ENCODE results near the gene LRPPRC.

LRPPRC gene

DNA sequence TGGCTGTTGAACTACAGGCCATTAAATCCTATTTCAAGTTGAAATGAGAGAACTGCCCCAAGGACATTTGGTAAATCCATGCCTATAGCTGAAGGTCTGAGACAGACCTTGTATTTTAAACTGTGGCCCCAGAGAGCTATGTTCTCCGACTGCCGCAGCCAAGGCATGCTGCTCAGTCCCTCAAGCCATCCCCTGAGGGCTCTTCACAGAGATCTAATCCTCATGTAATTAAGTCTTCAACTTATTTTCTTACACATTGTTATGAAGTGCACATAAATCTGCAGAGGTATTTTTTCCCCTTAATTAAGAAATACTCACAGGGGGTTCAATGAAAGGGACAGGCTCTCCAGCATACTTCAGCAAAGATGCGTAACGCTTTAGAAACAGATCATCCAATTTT lies 106.4 kb downstream of the LRPPRC start:
- peaks cover 89 to 97% (median 93%) of the 10 kb centered on the region in 11 experiments for H3K36me3 ChIP-seq
- H3K4me1 ChIP-seq: peaks cover 0 to 14% (median 0%) of the 10 kb centered on the region in 10 experiments; a peak in 4 of 20 replicates
- no peaks in the 10 kb centered on the region for H3K9me3 ChIP-seq (replicated peaks in 1 of 11)
- H3K9ac ChIP-seq: no peak overlapping the region
- peaks cover 0 to 9% (median 0%) of the 10 kb centered on the region in 11 experiments; a peak in 3 of 22 replicates for H4K20me1 ChIP-seq
- H3K4me2 ChIP-seq: no peak overlapping the region
- no peak for TF ChIP-seq Cebpa-rat (IDR thresholded peaks at IDR 0.05)
- H3K27ac ChIP-seq: no peak overlapping the region
- no peak overlapping the region for H3K4me3 ChIP-seq
- H3K27me3 ChIP-seq: no peaks in the 10 kb centered on the region

DNA sequence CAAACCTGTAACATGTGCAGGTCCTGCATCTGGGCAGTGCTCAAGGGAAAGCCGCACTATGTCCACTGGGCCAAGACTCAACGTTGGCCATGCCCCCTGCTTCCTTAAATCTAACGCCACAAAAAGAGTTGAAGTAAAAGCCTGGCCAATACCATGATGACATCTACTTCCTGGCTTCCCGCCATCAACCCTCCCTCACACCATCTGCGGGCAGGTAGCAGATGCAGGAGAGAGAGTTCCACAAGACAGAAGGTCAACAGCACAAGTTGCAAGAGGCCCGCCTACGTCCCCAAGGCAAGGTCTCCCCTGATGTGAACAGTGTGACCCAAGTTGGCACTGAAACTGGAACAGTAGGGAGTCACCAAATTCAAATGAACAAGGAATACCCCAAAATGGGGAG lies 108.6 kb downstream of the LRPPRC start:
- H3K9ac ChIP-seq: no peak overlapping the region
- no peak overlapping the region for H3K4me2 ChIP-seq
- H3K4me1 ChIP-seq: no peaks in the 10 kb centered on the region
- H3K27ac ChIP-seq: no peak overlapping the region
- no peaks in the 10 kb centered on the region for H3K9me3 ChIP-seq (replicated peaks in 1 of 11)
- H3K4me3 ChIP-seq: no peak overlapping the region
- H4K20me1 ChIP-seq: peaks cover 0 to 9% (median 0%) of the 10 kb centered on the region in 11 experiments; a peak in 3 of 22 replicates
- no peaks in the 10 kb centered on the region for H3K27me3 ChIP-seq
- H3K36me3 ChIP-seq: peaks cover 67 to 74% (median 70%) of the 10 kb centered on the region in 11 experiments
- TF ChIP-seq Cebpa-rat (IDR thresholded peaks at IDR 0.05): no peak

DNA sequence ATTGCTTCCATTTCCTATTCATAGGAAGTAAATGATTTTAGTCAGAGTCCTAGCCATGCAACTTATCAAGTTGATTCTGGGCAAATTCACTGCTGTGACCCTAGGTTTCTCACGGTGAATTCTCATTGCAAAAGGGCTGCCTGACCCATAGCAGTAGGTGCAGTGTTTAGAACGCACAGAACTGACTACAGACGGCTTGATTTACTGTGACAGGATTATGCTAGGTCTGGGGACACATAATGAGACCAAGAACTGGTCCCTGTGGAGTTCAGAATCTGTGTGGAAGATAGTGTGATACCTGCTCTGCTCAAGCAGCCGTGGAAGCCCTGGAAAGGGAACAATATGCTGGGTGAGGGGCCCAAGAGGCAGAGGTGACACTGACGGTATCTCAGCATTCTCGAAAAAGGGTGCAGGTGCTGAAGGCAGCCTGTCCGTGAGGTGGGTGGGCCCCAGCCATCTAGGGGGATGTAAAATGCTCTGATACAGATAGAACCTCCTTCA lies 110.6 kb downstream of the LRPPRC start:
- no peak overlapping the region for H3K27ac ChIP-seq
- H3K9ac ChIP-seq: no peak overlapping the region
- H3K4me2 ChIP-seq: no peak overlapping the region
- H3K36me3 ChIP-seq: peaks cover 47 to 54% (median 50%) of the 10 kb centered on the region in 11 experiments
- H3K9me3 ChIP-seq (replicated peaks in 1 of 11): no peaks in the 10 kb centered on the region
- H3K27me3 ChIP-seq: no peaks in the 10 kb centered on the region
- peaks cover 0 to 9% (median 0%) of the 10 kb centered on the region in 11 experiments; a peak in 2 of 22 replicates for H4K20me1 ChIP-seq
- H3K4me3 ChIP-seq: no peak overlapping the region
- H3K4me1 ChIP-seq: no peaks in the 10 kb centered on the region; a peak in 1 of 20 replicates
- TF ChIP-seq Cebpa-rat (IDR thresholded peaks at IDR 0.05): no peak

DNA sequence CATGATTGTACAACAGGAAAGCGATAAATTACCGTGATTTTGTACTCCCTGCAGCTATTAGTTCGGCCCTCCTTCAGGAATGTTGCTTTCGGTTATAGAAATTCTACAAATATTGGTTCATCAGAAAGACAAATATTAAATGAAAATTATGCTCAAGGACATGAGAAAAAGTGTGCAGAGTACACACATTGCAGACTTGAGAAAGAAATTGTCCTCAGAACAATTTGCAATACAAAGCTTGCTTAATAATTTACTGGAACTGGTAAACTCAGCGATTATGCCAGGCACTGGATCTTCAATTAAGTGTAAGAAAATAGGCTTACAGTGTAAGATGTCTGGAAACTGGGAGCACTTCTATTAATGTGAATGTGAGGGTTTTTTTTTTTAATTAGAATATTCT lies 111.1 kb downstream of the LRPPRC start:
- no peak for TF ChIP-seq Cebpa-rat (IDR thresholded peaks at IDR 0.05)
- H3K4me2 ChIP-seq: no peak overlapping the region
- no peaks in the 10 kb centered on the region for H3K27me3 ChIP-seq
- no peak overlapping the region for H3K9ac ChIP-seq
- H3K27ac ChIP-seq: no peak overlapping the region
- peaks cover 0 to 9% (median 0%) of the 10 kb centered on the region in 11 experiments; a peak in 2 of 22 replicates for H4K20me1 ChIP-seq
- no peaks in the 10 kb centered on the region for H3K9me3 ChIP-seq (replicated peaks in 1 of 11)
- peaks cover 42 to 49% (median 45%) of the 10 kb centered on the region in 11 experiments for H3K36me3 ChIP-seq
- no peak overlapping the region for H3K4me3 ChIP-seq
- H3K4me1 ChIP-seq: no peaks in the 10 kb centered on the region; a peak in 1 of 20 replicates

DNA sequence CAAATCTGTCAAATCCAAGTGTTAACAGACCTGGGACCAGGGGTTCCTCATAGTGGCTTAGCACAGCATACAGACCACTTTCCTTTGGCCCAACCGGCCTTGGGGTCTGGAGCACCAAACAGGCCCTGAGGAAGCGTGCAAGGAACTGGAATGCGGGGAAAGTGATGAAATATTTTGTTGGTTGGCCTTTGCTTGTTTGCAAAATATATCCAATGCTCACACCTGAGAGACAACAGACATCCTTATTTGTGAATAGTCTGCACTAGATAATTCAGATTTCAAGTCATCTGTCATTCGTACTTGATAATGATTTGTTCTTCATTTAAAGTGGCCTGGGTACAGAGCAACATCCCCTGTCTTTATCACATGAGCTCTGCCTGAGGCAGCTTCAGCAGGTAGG lies 113.5 kb downstream of the LRPPRC start:
- H3K9me3 ChIP-seq (replicated peaks in 1 of 11): no peaks in the 10 kb centered on the region
- H3K4me1 ChIP-seq: no peaks in the 10 kb centered on the region; a peak in 1 of 20 replicates
- H3K36me3 ChIP-seq: peaks cover 19 to 26% (median 22%) of the 10 kb centered on the region in 11 experiments
- peaks cover 0 to 9% (median 0%) of the 10 kb centered on the region in 11 experiments; a peak in 2 of 22 replicates for H4K20me1 ChIP-seq
- H3K4me3 ChIP-seq: no peak overlapping the region
- no peak overlapping the region for H3K9ac ChIP-seq
- no peak for TF ChIP-seq Cebpa-rat (IDR thresholded peaks at IDR 0.05)
- H3K27me3 ChIP-seq: no peaks in the 10 kb centered on the region
- no peak overlapping the region for H3K27ac ChIP-seq
- H3K4me2 ChIP-seq: no peak overlapping the region

DNA sequence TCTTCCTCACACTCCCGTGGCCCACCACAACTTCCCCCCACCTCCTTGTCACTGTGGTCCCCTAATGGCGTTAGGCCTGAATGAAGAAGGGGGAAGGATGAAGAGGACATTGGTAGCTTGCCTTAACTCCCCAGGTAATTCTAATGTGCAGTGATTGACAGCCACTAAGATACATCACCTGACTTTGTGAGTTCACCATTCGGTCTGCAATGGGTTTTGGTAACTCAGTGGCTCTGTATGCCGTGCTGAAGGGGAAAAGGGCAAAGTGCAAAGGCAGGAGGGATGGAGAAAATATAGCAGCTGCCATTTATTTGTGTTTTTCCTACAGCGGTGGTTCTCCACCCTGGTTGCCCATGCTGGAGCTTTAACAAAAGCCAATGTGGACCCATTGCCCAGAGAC lies 114.8 kb downstream of the LRPPRC start:
- Histone ChIP-seq H3K27me3 (no peaks in the 10 kb centered on the region), H3K4me1 (no peaks in the 10 kb centered on the region; a peak in 1 of 20 replicates), H4K20me1 (no peaks in the 10 kb centered on the region; a peak in 2 of 22 replicates), H3K4me3 (no peak overlapping the region), H3K9me3 (replicated peaks in 1 of 11) (no peaks in the 10 kb centered on the region), H3K36me3 (peaks cover 7 to 13% (median 9%) of the 10 kb centered on the region in 11 experiments; a peak in 17 of 22 replicates), H3K27ac (no peak overlapping the region), H3K9ac (no peak overlapping the region), H3K4me2 (no peak overlapping the region)
- no peak for TF ChIP-seq Cebpa-rat (IDR thresholded peaks at IDR 0.05)

DNA sequence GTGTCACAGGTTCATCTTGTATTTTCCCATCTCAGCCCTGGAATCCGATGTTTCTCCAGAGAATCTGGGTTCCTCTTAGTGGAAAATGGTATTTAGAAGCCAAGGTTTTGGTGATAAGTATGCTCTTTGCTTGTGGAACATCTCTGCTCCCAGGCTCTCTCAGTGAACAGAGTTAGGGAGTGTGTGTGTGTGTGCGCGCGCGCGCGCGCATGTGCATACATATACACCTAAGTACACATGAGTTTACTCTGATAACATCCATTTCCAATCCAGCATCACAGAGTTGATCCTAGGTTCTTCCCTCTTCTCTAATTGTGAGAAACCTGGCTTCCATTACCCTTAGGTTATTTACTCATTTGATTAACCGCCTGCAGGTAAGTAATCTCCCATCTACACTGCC lies 115.3 kb downstream of the LRPPRC start:
- Histone ChIP-seq H4K20me1 (no peaks in the 10 kb centered on the region; a peak in 2 of 22 replicates), H3K9ac (no peak overlapping the region), H3K27ac (no peak overlapping the region), H3K4me1 (no peaks in the 10 kb centered on the region; a peak in 1 of 20 replicates), H3K36me3 (peaks cover 3 to 8% (median 5%) of the 10 kb centered on the region in 11 experiments; a peak in 16 of 22 replicates), H3K4me3 (no peak overlapping the region), H3K4me2 (no peak overlapping the region), H3K27me3 (no peaks in the 10 kb centered on the region), H3K9me3 (replicated peaks in 1 of 11) (no peaks in the 10 kb centered on the region)
- no peak for TF ChIP-seq Cebpa-rat (IDR thresholded peaks at IDR 0.05)

DNA sequence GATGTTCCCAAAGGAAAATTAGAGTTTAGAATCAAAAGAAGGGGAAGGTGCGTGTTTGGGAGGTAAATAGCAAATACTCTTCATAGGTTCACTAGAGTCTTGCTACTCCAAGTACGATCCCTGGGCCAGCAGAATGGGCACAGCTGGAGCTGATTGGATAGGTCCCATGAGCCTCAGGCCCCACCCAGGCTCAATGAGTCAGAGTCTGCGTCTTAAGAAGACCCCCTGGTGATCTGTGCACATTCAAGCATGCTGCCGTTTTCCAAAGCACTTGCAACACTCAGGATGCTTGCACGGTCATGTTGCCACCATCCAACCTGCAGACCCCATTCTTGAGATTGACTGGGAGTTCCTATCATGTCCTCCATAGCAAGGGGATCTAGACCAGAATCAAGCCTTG lies 116.5 kb downstream of the LRPPRC start:
- TF ChIP-seq Cebpa-rat (IDR thresholded peaks at IDR 0.05): no peak
- Histone ChIP-seq H3K4me3 (no peak overlapping the region), H4K20me1 (no peaks in the 10 kb centered on the region; a peak in 1 of 22 replicates), H3K27me3 (no peaks in the 10 kb centered on the region), H3K36me3 (no peaks in the 10 kb centered on the region), H3K27ac (no peak overlapping the region), H3K9me3 (replicated peaks in 1 of 11) (no peaks in the 10 kb centered on the region), H3K4me2 (no peak overlapping the region), H3K9ac (no peak overlapping the region), H3K4me1 (no peaks in the 10 kb centered on the region; a peak in 1 of 20 replicates)

DNA sequence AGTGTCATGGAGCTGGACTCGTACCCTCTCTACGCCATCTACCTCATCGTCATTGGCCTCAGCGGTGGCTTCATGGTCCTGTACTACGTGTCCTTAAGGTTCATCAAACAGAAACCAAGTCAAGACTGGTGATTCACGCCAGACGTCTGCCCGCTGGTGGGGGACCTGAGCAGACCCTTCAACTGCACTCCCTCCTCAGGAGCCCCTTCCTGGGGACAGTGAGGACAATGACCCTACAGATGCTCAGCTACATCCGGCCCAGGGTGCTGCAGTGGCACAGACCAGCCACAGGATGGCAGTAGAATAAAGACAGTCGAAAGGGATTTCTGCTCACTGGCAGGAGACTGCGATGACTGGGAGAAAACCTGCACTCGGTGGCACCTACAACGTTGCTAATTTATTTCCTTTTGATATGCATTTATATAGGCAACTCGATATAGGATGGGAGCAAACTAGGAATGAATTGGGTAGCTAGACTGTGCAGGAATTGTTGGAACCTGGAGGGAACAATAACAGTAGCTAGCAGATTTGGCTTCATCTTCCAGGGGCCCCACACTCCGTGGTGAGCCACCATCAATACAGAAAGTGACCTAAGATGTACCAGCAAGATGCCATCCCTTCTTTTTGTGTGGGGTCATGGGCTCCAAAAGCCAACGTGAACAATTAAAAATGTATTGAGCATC lies 117.9 kb downstream of the LRPPRC start:
- no peak overlapping the region for H3K4me2 ChIP-seq
- no peak overlapping the region for H3K4me3 ChIP-seq

More for the DNA sequence above, 117.9 kb downstream of the LRPPRC start:
- H3K27ac ChIP-seq: no peak overlapping the region
- no peaks in the 10 kb centered on the region; a peak in 1 of 20 replicates for H3K4me1 ChIP-seq
- no peaks in the 10 kb centered on the region for H3K27me3 ChIP-seq
- no peak overlapping the region for H3K9ac ChIP-seq
- no peak for TF ChIP-seq Cebpa-rat (IDR thresholded peaks at IDR 0.05)
- H3K36me3 ChIP-seq: no peaks in the 10 kb centered on the region
- no peaks in the 10 kb centered on the region for H4K20me1 ChIP-seq
- no peaks in the 10 kb centered on the region for H3K9me3 ChIP-seq (replicated peaks in 1 of 11)
